MM.1S (cell line): Measurements from ENCODE around the gene DAB2IP.

Experiments used
- DNase-seq: peaks from one replicate; pipeline ENCODE4 v3.0.0-alpha.2; 2015
- H2AFZ ChIP-seq: fragments of 300-600 bp; sonication (generic); 2 replicates; pipeline ENCODE4 v1.6.0; 2016; ENCODE audit warnings: antibody characterized with exemption, low read length
- H3F3A ChIP-seq: fragments of 300-600 bp; sonication (generic); 2 replicates; pipeline ENCODE4 v1.6.1; 2016; ENCODE audit warnings: mild to moderate bottlenecking, antibody characterized with exemption, low read length, moderate library complexity, mixed read lengths; ENCODE audit not compliant: insufficient read depth
- H3K27ac ChIP-seq: fragments of 300-600 bp; sonication (generic); 2 replicates; pipeline ENCODE4 v1.5.1; 2016; ENCODE audit warnings: mild to moderate bottlenecking, low read length
- H3K27me3 ChIP-seq: fragments of 300-600 bp; sonication (generic); replicated peaks from 2 replicates; pipeline ENCODE4 v1.6.0; 2016; ENCODE audit warnings: low read length; ENCODE audit not compliant: insufficient read depth
- H3K36me3 ChIP-seq: fragments of 300-600 bp; sonication (generic); replicated peaks from 2 replicates; pipeline ENCODE4 v1.6.1; 2016; ENCODE audit warnings: mild to moderate bottlenecking, low read length, mixed read lengths; ENCODE audit not compliant: insufficient read depth
- H3K4me1 ChIP-seq: fragments of 300-600 bp; sonication (generic); 2 replicates; pipeline ENCODE4 v1.6.1; 2016; ENCODE audit warnings: low read length, mixed read lengths
- H3K4me2 ChIP-seq: fragments of 300-600 bp; sonication (generic); 2 replicates; pipeline ENCODE4 v1.6.0; 2016; ENCODE audit warnings: low read depth, low read length
- H3K4me3 ChIP-seq: fragments of 300-600 bp; sonication (generic); 2 replicates; pipeline ENCODE4 v1.5.1; 2016; ENCODE audit warnings: low read length, mixed read lengths
- H3K79me2 ChIP-seq: fragments of 300-600 bp; sonication (generic); 2 replicates; pipeline ENCODE4 v1.6.1; 2016; ENCODE audit warnings: mixed run types, low read length, mixed read lengths
- H3K9ac ChIP-seq: fragments of 300-600 bp; sonication (generic); 2 replicates; pipeline ENCODE4 v1.6.1; 2016; ENCODE audit warnings: low read length, mixed read lengths
- H3K9me2 ChIP-seq: fragments of 300-600 bp; sonication (generic); replicated peaks from 2 replicates; pipeline ENCODE4 v1.6.1; 2016; ENCODE audit warnings: mild to moderate bottlenecking, low read length, mixed read lengths; ENCODE audit not compliant: insufficient read depth
- H3K9me3 ChIP-seq: fragments of 300-600 bp; sonication (generic); replicated peaks from 2 replicates; pipeline ENCODE4 v1.6.1; 2016; ENCODE audit warnings: mild to moderate bottlenecking, low read length, mixed read lengths; ENCODE audit not compliant: insufficient read depth
- H4K20me1 ChIP-seq: fragments of 300-600 bp; sonication (generic); 2 replicates; pipeline ENCODE4 v1.6.1; 2016; ENCODE audit warnings: mild to moderate bottlenecking, low read length, moderate library complexity, mixed read lengths; ENCODE audit not compliant: insufficient read depth
- CTCF ChIP-seq: fragments of 300-600 bp; sonication (generic); IDR thresholded peaks from 2 replicates; pipeline ENCODE4 v1.5.1; 2016; ENCODE audit warnings: antibody characterized with exemption, low read length, mixed read lengths
- EZH2 ChIP-seq: fragments of 300-600 bp; sonication (generic); optimal IDR thresholded peaks from 2 replicates; pipeline ENCODE3; 2017; ENCODE audit warnings: low read depth, mild to moderate bottlenecking, antibody characterized with exemption, low read length, mixed read lengths
- EZH2phosphoT487 ChIP-seq: fragments of 300-600 bp; sonication (generic); IDR thresholded peaks from 2 replicates; pipeline ENCODE4 v1.6.1; 2018; ENCODE audit warnings: antibody characterized with exemption, low read length

Gene DAB2IP

GRCh38 chr9:121714075-121714705, 62.8 kb downstream of the DAB2IP start:
- Histone ChIP-seq H3K9me3 (no peaks in the 10 kb centered on the region), H4K20me1 (no peaks in the 10 kb centered on the region), H2AFZ (no peak overlapping the region), H3K79me2 (no peaks in the 10 kb centered on the region), H3K4me3 (no peak overlapping the region), H3K9ac (no peak overlapping the region), H3K27ac (no peak overlapping the region), H3K9me2 (no peaks in the 10 kb centered on the region), H3F3A (no peaks in the 10 kb centered on the region), H3K27me3 (no peaks in the 10 kb centered on the region), H3K4me2 (no peak overlapping the region), H3K36me3 (no peaks in the 10 kb centered on the region), H3K4me1 (peaks cover 1% of the 10 kb centered on the region; the same call in 1 of the 2 replicates)
- no peak for DNase-seq
- no peak for TF ChIP-seq EZH2phosphoT487
- TF ChIP-seq EZH2, result no peak
- TF ChIP-seq CTCF, result no peak

GRCh38 chr9:121714873-121715272, 63.4 kb downstream of the DAB2IP start:
- no peak for TF ChIP-seq EZH2phosphoT487
- no peak for TF ChIP-seq CTCF
- no peak for TF ChIP-seq EZH2
- Histone ChIP-seq H3K9me2 (no peaks in the 10 kb centered on the region), H3K9me3 (no peaks in the 10 kb centered on the region), H3K4me2 (no peak overlapping the region), H3K9ac (no peak overlapping the region), H3K4me1 (no peaks in the 10 kb centered on the region), H3K27ac (no peak overlapping the region), H2AFZ (no peak overlapping the region), H3K4me3 (no peak overlapping the region), H3K79me2 (no peaks in the 10 kb centered on the region), H3F3A (no peaks in the 10 kb centered on the region), H3K27me3 (no peaks in the 10 kb centered on the region), H4K20me1 (no peaks in the 10 kb centered on the region), H3K36me3 (no peaks in the 10 kb centered on the region)
- DNase-seq, result no peak

- Histone ChIP-seq H3K79me2 (no peaks in the 10 kb centered on the region), H4K20me1 (no peaks in the 10 kb centered on the region), H3K9me2 (no peaks in the 10 kb centered on the region), H3K4me1 (no peaks in the 10 kb centered on the region), H3F3A (no peaks in the 10 kb centered on the region), H3K9ac (no peak overlapping the region), H2AFZ (no peak overlapping the region), H3K36me3 (no peaks in the 10 kb centered on the region), H3K4me2 (no peak overlapping the region), H3K27ac (no peak overlapping the region), H3K4me3 (no peak overlapping the region), H3K9me3 (no peaks in the 10 kb centered on the region), H3K27me3 (no peaks in the 10 kb centered on the region)
- TF ChIP-seq CTCF (no peak), EZH2phosphoT487 (no peak), EZH2 (no peak)
- no peak for DNase-seq
Observed at GRCh38 chr9:121717141-121717991, 65.9 kb downstream of the DAB2IP start.
